ENCODE results near the gene DPYD.

- TF ChIP-seq CTCF (IDR thresholded peaks at IDR 0.05) (no peak), POLR2A (IDR thresholded peaks at IDR 0.05) (no peak)
These were observed 864.4 kb downstream of the DPYD start for GRCh38 chr1:97056386-97056785.
